Caco-2 (cell line): ENCODE data around the gene GPC6. TPM values are rescaled to one million over a fixed set of nuclear protein-coding genes. Genes with fewer than 3 reads are reported as not detected.

Experiments used
- BruUV-seq: library from RNA; stranded (reverse); fragments of 400-500 nt; replicated peaks from 2 replicates; lab custom pipeline; 2021; lab: Mats Ljungman, UMichigan
- CTCF ChIA-PET: fragments of 300-600 bp; sonication (Branson Sonifier 250); formaldehyde crosslinking; loops from one replicate; lab custom pipeline; 2022; ENCODE audit warnings: antibody characterized with exemption; lab: Charles Lee
- POLR2A ChIA-PET: fragments of 300-600 bp; sonication (Branson Sonifier 250); formaldehyde crosslinking; loops from one replicate; lab custom pipeline; 2022; ENCODE audit warnings: antibody characterized with exemption; lab: Charles Lee
- DNase-seq, 2 experiments: peaks; one replicate each; pipeline versions ENCODE4 v3.0.0 to v3.0.0-alpha.2; 2020 to 2022
- H3K27me3 ChIP-seq: replicated peaks from 2 replicates; pipeline ENCODE4 v1.6.0; 2011; ENCODE audit warnings: low read length; ENCODE audit not compliant: control insufficient read depth, insufficient read depth
- H3K36me3 ChIP-seq: 2 replicates; pipeline ENCODE4 v1.5.1; 2011; ENCODE audit warnings: low read length; ENCODE audit not compliant: control insufficient read depth, insufficient read depth
- H3K4me1 ChIP-seq: fragments of 250-450 bp; sonication (Bioruptor Pico); 2 replicates; pipeline ENCODE4 v1.5.1; 2020; ENCODE audit warnings: mild to moderate bottlenecking
- H3K4me3 ChIP-seq: 2 replicates; pipeline ENCODE4 v1.5.1; 2011; ENCODE audit warnings: low read depth, mild to moderate bottlenecking, control low read depth, low read length
- H3K9me3 ChIP-seq: fragments of 250-450 bp; sonication (Bioruptor Pico); 2 replicates; pipeline ENCODE4 v1.5.1; 2020; ENCODE audit warnings: mild to moderate bottlenecking, moderate library complexity
- H3K27ac Mint-ChIP-seq: one replicate; pipeline ENCODE4 v1.8.0; 2022; ENCODE audit warnings: mixed read lengths; ENCODE audit not compliant: unreplicated experiment
- H3K27me3 Mint-ChIP-seq: one replicate; pipeline ENCODE4 v1.8.0; 2022; ENCODE audit warnings: mixed read lengths; ENCODE audit not compliant: insufficient read depth, unreplicated experiment
- H3K36me3 Mint-ChIP-seq: one replicate; pipeline ENCODE4 v1.8.0; 2022; ENCODE audit warnings: mild to moderate bottlenecking, mixed read lengths; ENCODE audit not compliant: insufficient read depth, unreplicated experiment
- H3K4me1 Mint-ChIP-seq: one replicate; pipeline ENCODE4 v1.8.0; 2022; ENCODE audit warnings: low read depth, mixed read lengths; ENCODE audit not compliant: unreplicated experiment
- H3K4me3 Mint-ChIP-seq: one replicate; pipeline ENCODE4 v1.8.0; 2022; ENCODE audit warnings: mild to moderate bottlenecking, moderate library complexity, mixed read lengths; ENCODE audit not compliant: unreplicated experiment
- H3K9me3 Mint-ChIP-seq: one replicate; pipeline ENCODE4 v1.8.0; 2022; ENCODE audit warnings: mixed read lengths; ENCODE audit not compliant: unreplicated experiment
- intact Hi-C: fragments of 100-400 bp; cut with micrococcal nuclease; formaldehyde crosslinking; loops from one replicate; pipeline ENCODE4 v1.10.0; 2022; ENCODE audit not compliant: unreplicated experiment
- total RNA-seq: library from RNA; stranded (reverse); gene quantifications from 2 replicates; pipeline ENCODE4 v1.2.3, GENCODE V29; 2022
- TF ChIP-seq, protein P1 (sequence below), 2 experiments: fragments of 200-600 bp in 1 of 2; IDR thresholded peaks; 1 replicate in 1 of 2; 2 replicates in 1 of 2; pipeline versions ENCODE4 v1.5.1 to v1.8.0; 2011 to 2022; ENCODE audit warnings: antibody characterized with exemption in 1 of 2, control low read depth in 1 of 2, inconsistent platforms in 1 of 2, low read depth in 1 of 2, low read length in 1 of 2, mild to moderate bottlenecking in 1 of 2, moderate library complexity in 1 of 2; ENCODE audit not compliant: insufficient read depth in 1 of 2, severe bottlenecking in 1 of 2, unreplicated experiment in 1 of 2

GPC6 gene
- total RNA-seq, 1 experiment from 2014 or later = 0.16 TPM

DNA sequence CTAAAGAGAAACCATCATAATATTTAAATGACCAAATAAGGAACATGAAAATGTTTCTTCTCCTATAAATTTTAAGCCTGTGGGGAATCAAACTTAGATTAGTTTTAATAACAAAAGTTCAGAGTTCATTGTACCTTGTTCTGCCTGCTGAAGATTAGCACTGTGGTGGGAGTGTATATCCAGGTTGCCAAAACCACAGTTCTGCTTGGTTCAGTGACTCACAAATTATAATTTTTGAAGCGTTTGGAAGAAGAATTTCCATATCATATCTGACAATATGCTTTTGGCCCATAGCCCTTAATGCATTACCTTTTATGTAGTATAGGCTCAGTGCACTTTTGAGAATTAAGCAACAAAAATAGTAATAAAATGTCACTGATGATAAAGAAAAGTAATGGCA, 545.2 kb downstream of the GPC6 start:
- POLR2A ChIA-PET = no interaction called here
- intact Hi-C loops = no loop called here
- no TSS peak for BruUV-seq

DNA sequence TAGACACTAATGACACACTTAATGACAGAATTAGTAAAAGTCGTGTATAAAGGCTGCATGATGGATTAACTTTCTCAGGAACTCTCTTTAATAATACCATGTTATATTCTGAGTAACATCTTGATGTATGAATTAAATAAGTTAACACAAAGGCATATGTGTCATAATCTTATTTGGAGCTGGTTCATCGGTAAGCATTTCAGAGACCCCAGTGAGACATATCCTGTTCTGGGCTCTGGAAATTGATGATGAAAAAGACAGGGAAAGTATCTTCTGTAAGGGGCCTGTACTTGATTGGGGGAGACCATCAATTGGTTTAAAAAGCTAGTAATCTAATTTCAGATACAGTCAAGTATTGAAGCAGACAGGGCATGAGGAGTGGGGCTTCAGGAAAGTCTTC, 547.9 kb downstream of the GPC6 start:
- Mint-ChIP-seq H3K36me3 (no peaks in the 10 kb centered on the region), H3K27ac (no peak overlapping the region), H3K4me3 (no peak overlapping the region), H3K4me1 (peaks cover 14% of the 10 kb centered on the region), H3K9me3 (peaks cover 9% of the 10 kb centered on the region), H3K27me3 (no peaks in the 10 kb centered on the region)
- intact Hi-C loops = no loop called here
- Histone ChIP-seq H3K36me3 (no peaks in the 10 kb centered on the region), H3K4me1 (no peaks in the 10 kb centered on the region; the same call in 1 of the 2 replicates), H3K4me3 (no peak overlapping the region), H3K27me3 (no peaks in the 10 kb centered on the region), H3K9me3 (no peaks in the 10 kb centered on the region)
- no TSS peak for BruUV-seq
- DNase-seq = no peak
- ChIA-PET POLR2A (no interaction called here), CTCF (no interaction called here)
- TF ChIP-seq, protein P1, sequence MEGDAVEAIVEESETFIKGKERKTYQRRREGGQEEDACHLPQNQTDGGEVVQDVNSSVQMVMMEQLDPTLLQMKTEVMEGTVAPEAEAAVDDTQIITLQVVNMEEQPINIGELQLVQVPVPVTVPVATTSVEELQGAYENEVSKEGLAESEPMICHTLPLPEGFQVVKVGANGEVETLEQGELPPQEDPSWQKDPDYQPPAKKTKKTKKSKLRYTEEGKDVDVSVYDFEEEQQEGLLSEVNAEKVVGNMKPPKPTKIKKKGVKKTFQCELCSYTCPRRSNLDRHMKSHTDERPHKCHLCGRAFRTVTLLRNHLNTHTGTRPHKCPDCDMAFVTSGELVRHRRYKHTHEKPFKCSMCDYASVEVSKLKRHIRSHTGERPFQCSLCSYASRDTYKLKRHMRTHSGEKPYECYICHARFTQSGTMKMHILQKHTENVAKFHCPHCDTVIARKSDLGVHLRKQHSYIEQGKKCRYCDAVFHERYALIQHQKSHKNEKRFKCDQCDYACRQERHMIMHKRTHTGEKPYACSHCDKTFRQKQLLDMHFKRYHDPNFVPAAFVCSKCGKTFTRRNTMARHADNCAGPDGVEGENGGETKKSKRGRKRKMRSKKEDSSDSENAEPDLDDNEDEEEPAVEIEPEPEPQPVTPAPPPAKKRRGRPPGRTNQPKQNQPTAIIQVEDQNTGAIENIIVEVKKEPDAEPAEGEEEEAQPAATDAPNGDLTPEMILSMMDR (IDR thresholded peaks at IDR 0.05; ENCODE audit: insufficient read depth in 1 of 2, low read depth in 1 of 2, low read length in 1 of 2, severe bottlenecking in 1 of 2, unreplicated experiment in 1 of 2) = no peak

More for the DNA sequence above, 545.2 kb downstream of the GPC6 start:
- Histone ChIP-seq H3K27me3 (no peaks in the 10 kb centered on the region), H3K4me1 (peaks cover 22% of the 10 kb centered on the region), H3K9me3 (peaks cover 6% of the 10 kb centered on the region; the same call in 1 of the 2 replicates), H3K4me3 (no peak overlapping the region), H3K36me3 (no peaks in the 10 kb centered on the region)
- Mint-ChIP-seq H3K36me3 (no peaks in the 10 kb centered on the region), H3K27ac (no peak overlapping the region), H3K9me3 (peaks cover 9% of the 10 kb centered on the region), H3K27me3 (no peaks in the 10 kb centered on the region), H3K4me1 (peaks cover 23% of the 10 kb centered on the region), H3K4me3 (no peak overlapping the region)
- TF ChIP-seq, protein P1 (IDR thresholded peaks at IDR 0.05; ENCODE audit: insufficient read depth in 1 of 2, low read depth in 1 of 2, low read length in 1 of 2, severe bottlenecking in 1 of 2, unreplicated experiment in 1 of 2) = no peak
- DNase-seq = no peak
- CTCF ChIA-PET = no interaction called here

DNA sequence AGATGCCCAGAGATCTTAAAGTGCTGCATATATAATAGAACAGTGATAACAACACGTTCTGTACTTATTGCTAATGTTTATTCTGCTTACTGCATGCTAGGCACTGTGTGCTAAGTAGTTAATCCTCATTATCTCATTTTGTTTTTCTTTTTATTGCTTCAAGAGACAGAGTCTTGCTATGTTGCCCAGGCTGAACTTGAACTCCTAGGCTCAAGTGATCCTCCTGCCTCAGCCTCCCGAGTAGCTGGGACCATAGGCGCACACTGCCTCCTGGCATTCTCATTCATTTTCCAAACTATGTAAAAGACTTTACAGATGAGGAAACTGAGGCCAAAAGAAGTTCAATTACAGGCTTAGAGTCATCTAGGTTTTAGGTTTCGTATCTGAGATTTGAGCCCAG, 548.4 kb downstream of the GPC6 start:
- Mint-ChIP-seq H3K27me3 (no peaks in the 10 kb centered on the region), H3K36me3 (no peaks in the 10 kb centered on the region), H3K9me3 (peaks cover 9% of the 10 kb centered on the region), H3K27ac (no peak overlapping the region), H3K4me1 (peaks cover 14% of the 10 kb centered on the region), H3K4me3 (no peak overlapping the region)
- TF ChIP-seq, protein P1 (IDR thresholded peaks at IDR 0.05; ENCODE audit: insufficient read depth in 1 of 2, low read depth in 1 of 2, low read length in 1 of 2, severe bottlenecking in 1 of 2, unreplicated experiment in 1 of 2) = no peak
- ChIA-PET POLR2A (no interaction called here), CTCF (no interaction called here)
- DNase-seq = no peak
- no TSS peak for BruUV-seq
- intact Hi-C loops = loop anchor here (1.0 kb wide), 1 partner anchor 8 kb away; no protein-coding TSS in a partner anchor
- H3K4me1 ChIP-seq = no peaks in the 10 kb centered on the region; the same call in 1 of the 2 replicates
- no peaks in the 10 kb centered on the region for H3K36me3 ChIP-seq
- no peak overlapping the region for H3K4me3 ChIP-seq
- no peaks in the 10 kb centered on the region for H3K9me3 ChIP-seq
- no peaks in the 10 kb centered on the region for H3K27me3 ChIP-seq
